ENCODE results near the gene ASPSCR1. TPM values are rescaled to one million over a fixed set of nuclear protein-coding genes. Genes with fewer than 3 reads are reported as not detected.

The ASPSCR1 gene
- total and polyA plus RNA-seq, 9 of the 15 experiments (the other 6 are each of a cell fraction or from before 2014, with no cell fraction given): 0.90 to 36.9 (median 11.6) TPM

DNA sequence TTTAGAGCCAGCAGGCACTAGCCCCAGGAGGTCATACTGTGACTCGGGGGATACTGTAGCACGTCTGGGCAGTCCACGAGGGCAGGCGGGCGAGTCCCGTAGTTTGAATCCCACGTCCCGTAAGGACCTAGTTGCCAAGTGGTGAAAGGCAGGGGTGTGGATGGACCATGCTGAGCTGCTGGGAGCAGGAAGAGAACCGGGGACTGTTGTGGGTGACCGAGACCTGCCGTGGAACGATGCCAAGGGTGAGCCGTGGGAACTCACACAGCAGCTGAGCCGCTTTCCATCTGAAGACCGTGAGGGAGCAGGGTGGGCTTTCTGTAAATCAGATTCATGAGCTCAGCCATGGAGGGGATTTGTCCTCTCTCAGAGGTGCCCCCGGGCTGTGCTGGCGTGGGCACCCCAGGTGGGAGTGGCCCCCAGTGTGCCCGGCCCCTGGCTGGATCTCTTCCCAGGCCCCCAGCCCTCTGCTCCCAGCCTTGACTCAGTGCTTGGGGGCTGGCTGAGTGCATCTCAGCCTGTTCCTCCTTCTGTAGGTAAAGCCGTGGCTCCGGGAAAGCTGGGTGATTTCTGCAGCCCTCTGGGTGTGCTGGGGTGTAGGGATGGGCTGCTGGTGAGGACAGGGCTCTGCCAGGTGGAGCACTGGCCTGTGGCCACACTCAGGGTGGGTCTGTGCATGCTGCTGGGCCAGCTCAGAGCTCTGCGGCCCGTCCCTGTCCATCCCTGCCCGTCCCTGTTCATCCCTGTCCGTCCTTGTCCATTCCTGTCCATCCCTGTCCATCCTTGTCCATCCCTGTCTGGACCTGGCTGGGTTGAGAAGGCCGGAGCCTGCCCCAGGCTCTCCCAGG lies 13.6 kb downstream of the ASPSCR1 start:
- Histone ChIP-seq H2AFZ (ENCODE audit: low read depth, low read length) (no peak overlapping the region), H3K4me1 (replicated peaks in 1 of 2; ENCODE audit: control insufficient read depth in 2 of 2, insufficient read depth in 2 of 2, low read length in 2 of 2) (peaks cover 0 to 52% of the 10 kb centered on the region in 2 experiments; a peak in 2 of 5 replicates), H4K20me1 (replicated peaks; ENCODE audit: control insufficient read depth, insufficient read depth, low read length) (no peaks in the 10 kb centered on the region), H3K27me3 (ENCODE audit: control insufficient read depth in 2 of 2, insufficient read depth in 2 of 2, low read length in 2 of 2) (no peaks in the 10 kb centered on the region), H3K9ac (ENCODE audit: insufficient read depth in 1 of 2, low read depth in 2 of 2, low read length in 2 of 2) (peak overlapping the region in 1 of 2 experiments; percentile 79; a peak in 1 of 4 replicates), H3K36me3 (ENCODE audit: control insufficient read depth, insufficient read depth, low read length) (peaks cover 9% of the 10 kb centered on the region; the same call in 1 of the 3 replicates), H3K4me3 (no peak overlapping the region), H3K9me3 (replicated peaks; ENCODE audit: control insufficient read depth, insufficient read depth, low read depth, low read length) (no peaks in the 10 kb centered on the region), H3K27ac (ENCODE audit: extremely low read depth, low read depth, low read length) (no peak overlapping the region), H3K79me2 (ENCODE audit: control insufficient read depth, insufficient read depth, low read length) (no peaks in the 10 kb centered on the region), H3K9me1 (ENCODE audit: control insufficient read depth, insufficient read depth, low read length) (peaks cover 3% of the 10 kb centered on the region), H3K4me2 (ENCODE audit: insufficient read depth, low read length) (no peak overlapping the region)
- ChIA-PET POLR2A (interaction anchor here (0.6 to 1.3 kb wide), 3 partner anchors 9 to 37 kb away, joined by 3 read pairs; partner anchors contain the start of genes CENPX and LRRC45), CTCF (ENCODE audit: low intra/inter-chr PET ratio) (no interaction called here)
- DNase-seq (ENCODE audit: extremely low read depth in 1 of 4, low spot score in 3 of 4) (no peak), FAIRE-seq (no peak), ATAC-seq (no peak)
- WGBS (ENCODE audit: insufficient coverage, low coverage, missing lambda C conversion rate): 92% methylated on average over 25 of the region's 25 CpGs
- no peak for TF ChIP-seq GATA2 (CRISPR knock-in tag; IDR thresholded peaks at IDR 0.05)
- intact Hi-C loops (cut with micrococcal nuclease) (no loop called here), in situ Hi-C loops (cut with MboI) (no loop called here)
- no TSS peak for BruUV-seq (replicated peaks)

DNA sequence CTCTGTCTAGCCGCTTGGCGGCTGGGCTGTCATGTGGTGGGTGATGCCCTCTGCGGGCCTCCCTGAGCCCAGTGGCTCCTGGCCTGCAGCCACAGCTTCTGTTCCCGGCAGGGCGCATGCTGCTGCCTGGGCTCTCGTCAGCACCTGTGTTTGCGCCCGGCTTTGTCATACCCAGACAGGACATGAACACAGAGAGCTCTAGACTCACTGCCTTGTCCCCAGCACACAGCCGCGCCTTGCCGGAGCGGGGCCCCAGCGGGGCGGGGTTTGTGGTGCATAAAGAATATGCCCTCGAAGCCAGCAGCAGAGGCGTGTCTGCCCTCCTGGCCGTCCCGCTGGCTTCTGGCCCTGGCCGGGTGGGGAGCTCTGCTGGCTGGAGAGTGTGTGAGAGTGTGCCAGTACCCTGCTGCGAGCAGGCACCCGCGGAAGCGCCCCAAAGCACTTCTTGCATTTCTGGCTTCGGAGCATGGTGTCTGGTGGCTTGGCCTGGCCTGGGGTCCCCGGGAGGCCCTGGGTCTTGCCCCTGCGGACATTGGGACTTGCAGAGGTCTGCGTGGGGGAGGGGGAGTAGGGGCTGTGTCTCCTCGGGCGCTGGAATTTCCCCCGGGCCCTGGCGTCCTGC lies 14.4 kb downstream of the ASPSCR1 start:
- in situ Hi-C loops (cut with MboI) (no loop called here), intact Hi-C loops (cut with micrococcal nuclease) (no loop called here)
- Histone ChIP-seq H3K4me3 (no peak overlapping the region), H3K9me3 (replicated peaks; ENCODE audit: control insufficient read depth, insufficient read depth, low read depth, low read length) (no peaks in the 10 kb centered on the region), H3K9me1 (ENCODE audit: control insufficient read depth, insufficient read depth, low read length) (peaks cover 3% of the 10 kb centered on the region), H3K27ac (ENCODE audit: extremely low read depth, low read depth, low read length) (no peak overlapping the region), H4K20me1 (replicated peaks; ENCODE audit: control insufficient read depth, insufficient read depth, low read length) (no peaks in the 10 kb centered on the region), H3K9ac (ENCODE audit: insufficient read depth in 1 of 2, low read depth in 2 of 2, low read length in 2 of 2) (peak overlapping the region in 1 of 2 experiments; percentile 79; a peak in 1 of 4 replicates), H2AFZ (ENCODE audit: low read depth, low read length) (no peak overlapping the region), H3K4me2 (ENCODE audit: insufficient read depth, low read length) (no peak overlapping the region), H3K79me2 (ENCODE audit: control insufficient read depth, insufficient read depth, low read length) (no peaks in the 10 kb centered on the region), H3K4me1 (replicated peaks in 1 of 2; ENCODE audit: control insufficient read depth in 2 of 2, insufficient read depth in 2 of 2, low read length in 2 of 2) (peaks cover 0 to 57% of the 10 kb centered on the region in 2 experiments; a peak in 2 of 5 replicates), H3K36me3 (ENCODE audit: control insufficient read depth, insufficient read depth, low read length) (peaks cover 6% of the 10 kb centered on the region; the same call in 1 of the 3 replicates), H3K27me3 (ENCODE audit: control insufficient read depth in 2 of 2, insufficient read depth in 2 of 2, low read length in 2 of 2) (no peaks in the 10 kb centered on the region)
- FAIRE-seq: no peak
- POLR2A ChIA-PET: no interaction called here
- CTCF ChIA-PET (ENCODE audit: low intra/inter-chr PET ratio): no interaction called here
- ATAC-seq: no peak
- no peak for TF ChIP-seq CBFA2T2 (conservative IDR thresholded peaks at IDR 0.05)
- no peak for TF ChIP-seq YBX1 (IDR thresholded peaks at IDR 0.05)
- TF ChIP-seq SRSF1 (IDR thresholded peaks at IDR 0.05; ENCODE audit: low read depth, low read length): no peak
- no peak for TF ChIP-seq POLR2G (IDR thresholded peaks at IDR 0.05; ENCODE audit: low read depth, low read length)
- BruUV-seq (replicated peaks): no TSS peak
- DNase-seq (ENCODE audit: extremely low read depth in 1 of 4, low spot score in 3 of 4): no peak
- 88% methylated on average over 30 of the region's 31 CpGs for WGBS (ENCODE audit: insufficient coverage, low coverage, missing lambda C conversion rate)

Measured in K562 (cell line).